ENCODE measurements around the gene MST1R. TPM values are rescaled to one million over a fixed set of nuclear protein-coding genes. Genes with fewer than 3 reads are reported as not detected.
"Not testable (repeated sequence)": the region's sequence is repeated elsewhere in the genome, so short reads cannot be mapped to it uniquely, and the experiment has no call there.

Gene MST1R
- total RNA-seq, 1 donor from 2014 or later: 1.1 TPM

GRCh38 chr3:49939858-49940666 is 36.4 kb upstream of the MST1R start, which contains the start of gene RBM6:
Gene RBM6, plus strand, starts transcription at chr3:49940150. Its CDS starts 22,492 bp downstream, at chr3:49962642.
- H3K27ac Mint-ChIP-seq (ENCODE audit: unreplicated experiment): peak within 1 kb of the TSS; percentile 98
- peaks cover 23% of the 10 kb centered on the region for H3K4me1 Mint-ChIP-seq (ENCODE audit: unreplicated experiment)
- TF ChIP-seq, protein P1, sequence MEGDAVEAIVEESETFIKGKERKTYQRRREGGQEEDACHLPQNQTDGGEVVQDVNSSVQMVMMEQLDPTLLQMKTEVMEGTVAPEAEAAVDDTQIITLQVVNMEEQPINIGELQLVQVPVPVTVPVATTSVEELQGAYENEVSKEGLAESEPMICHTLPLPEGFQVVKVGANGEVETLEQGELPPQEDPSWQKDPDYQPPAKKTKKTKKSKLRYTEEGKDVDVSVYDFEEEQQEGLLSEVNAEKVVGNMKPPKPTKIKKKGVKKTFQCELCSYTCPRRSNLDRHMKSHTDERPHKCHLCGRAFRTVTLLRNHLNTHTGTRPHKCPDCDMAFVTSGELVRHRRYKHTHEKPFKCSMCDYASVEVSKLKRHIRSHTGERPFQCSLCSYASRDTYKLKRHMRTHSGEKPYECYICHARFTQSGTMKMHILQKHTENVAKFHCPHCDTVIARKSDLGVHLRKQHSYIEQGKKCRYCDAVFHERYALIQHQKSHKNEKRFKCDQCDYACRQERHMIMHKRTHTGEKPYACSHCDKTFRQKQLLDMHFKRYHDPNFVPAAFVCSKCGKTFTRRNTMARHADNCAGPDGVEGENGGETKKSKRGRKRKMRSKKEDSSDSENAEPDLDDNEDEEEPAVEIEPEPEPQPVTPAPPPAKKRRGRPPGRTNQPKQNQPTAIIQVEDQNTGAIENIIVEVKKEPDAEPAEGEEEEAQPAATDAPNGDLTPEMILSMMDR (IDR thresholded peaks at IDR 0.05): no peak
- DNase-seq (ENCODE audit: extremely low spot score, unreplicated experiment): peak; percentile 97
- H3K9me3 Mint-ChIP-seq (ENCODE audit: unreplicated experiment): no peaks in the 10 kb centered on the region
- H3K27me3 Mint-ChIP-seq (ENCODE audit: unreplicated experiment): no peaks in the 10 kb centered on the region
- peak within 1 kb of the TSS; percentile 95 for H3K4me3 Mint-ChIP-seq (ENCODE audit: unreplicated experiment)
- peaks cover 4% of the 10 kb centered on the region for H3K36me3 Mint-ChIP-seq (ENCODE audit: unreplicated experiment)

GRCh38 chr3:49937090-49937489 is 33.4 kb upstream of the MST1R start:
- no peaks in the 10 kb centered on the region for H3K9me3 Mint-ChIP-seq (ENCODE audit: unreplicated experiment)
- TF ChIP-seq, protein P1 (IDR thresholded peaks at IDR 0.05): no peak
- DNase-seq (ENCODE audit: extremely low spot score, unreplicated experiment): no peak

DNA sequence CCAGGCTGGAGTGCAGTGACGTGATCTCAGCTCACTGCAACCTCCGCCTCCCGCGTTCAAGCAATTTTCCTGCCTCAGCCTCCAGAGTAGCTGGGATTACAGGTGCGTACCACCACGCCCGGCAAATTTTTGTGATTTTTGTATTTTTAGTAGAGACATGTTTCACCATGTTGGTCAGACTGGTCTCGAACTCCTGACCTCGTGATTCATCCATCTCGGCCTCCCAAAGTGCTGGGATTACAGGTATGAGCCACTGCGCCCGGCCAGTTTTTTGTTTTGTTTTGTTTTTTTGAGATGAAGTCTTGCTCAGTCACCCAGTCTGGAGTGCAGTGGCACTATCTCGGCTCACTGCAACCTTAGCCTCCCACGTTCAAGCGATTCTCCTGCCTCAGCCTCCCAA is 28.6 kb upstream of the MST1R start:
- H3K9me3 Mint-ChIP-seq (ENCODE audit: unreplicated experiment); H3K36me3 Mint-ChIP-seq (ENCODE audit: unreplicated experiment); H3K27me3 Mint-ChIP-seq (ENCODE audit: unreplicated experiment); H3K4me3 Mint-ChIP-seq (ENCODE audit: unreplicated experiment); DNase-seq (ENCODE audit: extremely low spot score, unreplicated experiment); H3K27ac Mint-ChIP-seq (ENCODE audit: unreplicated experiment): not testable (repeated sequence)
- H3K4me1 Mint-ChIP-seq (ENCODE audit: unreplicated experiment): peaks cover 18% of the 10 kb centered on the region

More at GRCh38 chr3:49937090-49937489, 33.4 kb upstream of the MST1R start:
- Mint-ChIP-seq H3K36me3 (ENCODE audit: unreplicated experiment) (no peaks in the 10 kb centered on the region), H3K27ac (ENCODE audit: unreplicated experiment) (no peak overlapping the region), H3K27me3 (ENCODE audit: unreplicated experiment) (no peaks in the 10 kb centered on the region), H3K4me1 (ENCODE audit: unreplicated experiment) (peaks cover 13% of the 10 kb centered on the region), H3K4me3 (ENCODE audit: unreplicated experiment) (no peak overlapping the region)

GRCh38 chr3:49930922-49931321 is 27.2 kb upstream of the MST1R start:
- Mint-ChIP-seq H3K9me3 (ENCODE audit: unreplicated experiment) (no peaks in the 10 kb centered on the region), H3K4me3 (ENCODE audit: unreplicated experiment) (no peak overlapping the region), H3K27ac (ENCODE audit: unreplicated experiment) (no peak overlapping the region), H3K36me3 (ENCODE audit: unreplicated experiment) (no peaks in the 10 kb centered on the region), H3K27me3 (ENCODE audit: unreplicated experiment) (no peaks in the 10 kb centered on the region), H3K4me1 (ENCODE audit: unreplicated experiment) (peaks cover 18% of the 10 kb centered on the region)
- no peak for DNase-seq (ENCODE audit: extremely low spot score, unreplicated experiment)
- TF ChIP-seq, protein P1 (IDR thresholded peaks at IDR 0.05): no peak

- peak overlapping the region; percentile 81 for H3K27ac Mint-ChIP-seq (ENCODE audit: unreplicated experiment)
- H3K9me3 Mint-ChIP-seq (ENCODE audit: unreplicated experiment): no peaks in the 10 kb centered on the region
- H3K27me3 Mint-ChIP-seq (ENCODE audit: unreplicated experiment): no peaks in the 10 kb centered on the region
- H3K4me1 Mint-ChIP-seq (ENCODE audit: unreplicated experiment): peaks cover 18% of the 10 kb centered on the region
- no peaks in the 10 kb centered on the region for H3K36me3 Mint-ChIP-seq (ENCODE audit: unreplicated experiment)
- TF ChIP-seq, protein P1 (IDR thresholded peaks at IDR 0.05): no peak
- H3K4me3 Mint-ChIP-seq (ENCODE audit: unreplicated experiment): peak overlapping the region; percentile 88
- DNase-seq (ENCODE audit: extremely low spot score, unreplicated experiment): no peak
Measured at GRCh38 chr3:49930168-49930690, 26.6 kb upstream of the MST1R start.

Measured in osteocyte (in vitro differentiated cells).